NCI-H2081 (cell line): ENCODE data around the gene PKHD1.

Experiments used
- DNase-seq, 2 experiments: peaks; one replicate each; lab custom pipeline; 2025; lab: John Stamatoyannopoulos, UW

Gene PKHD1

DNA sequence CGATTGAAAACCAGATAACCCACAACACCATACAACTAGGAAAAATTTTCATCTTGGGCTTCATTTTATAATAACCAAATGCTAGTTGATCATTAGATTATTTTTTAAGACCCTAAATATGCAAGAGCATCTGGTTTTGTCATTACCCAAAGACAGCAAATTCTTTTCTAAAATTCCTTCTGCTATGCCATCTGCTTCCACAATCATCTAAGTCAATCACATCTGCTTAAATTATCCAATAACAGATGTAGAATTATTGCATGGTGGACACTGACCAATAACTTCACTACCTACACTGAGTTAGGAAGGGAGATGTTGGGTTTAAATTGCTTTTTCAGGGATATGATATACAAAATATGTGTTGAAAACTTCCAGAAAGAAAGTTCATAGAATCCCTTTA is 41.9 kb downstream of the PKHD1 start:
- DNase-seq = no peak

DNA sequence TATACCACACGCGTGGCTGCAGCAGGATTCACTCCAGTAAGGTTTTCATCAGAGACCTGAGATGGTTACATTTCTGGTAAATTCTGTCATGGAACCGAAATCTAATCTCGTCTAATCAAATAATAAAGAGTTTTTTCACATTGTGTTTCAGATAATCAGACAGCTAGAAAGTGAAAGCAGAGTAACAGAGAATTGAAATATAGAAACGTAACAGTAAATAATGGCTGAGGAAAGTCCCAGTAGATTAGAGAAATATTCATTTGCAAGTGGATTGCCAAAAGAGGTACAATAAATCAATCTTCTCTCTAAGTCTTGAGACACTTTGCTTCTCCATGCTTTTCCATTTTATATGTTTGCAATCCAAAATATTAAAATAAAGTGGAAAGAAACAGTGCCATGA is 42.4 kb downstream of the PKHD1 start:
- no peak for DNase-seq

DNA sequence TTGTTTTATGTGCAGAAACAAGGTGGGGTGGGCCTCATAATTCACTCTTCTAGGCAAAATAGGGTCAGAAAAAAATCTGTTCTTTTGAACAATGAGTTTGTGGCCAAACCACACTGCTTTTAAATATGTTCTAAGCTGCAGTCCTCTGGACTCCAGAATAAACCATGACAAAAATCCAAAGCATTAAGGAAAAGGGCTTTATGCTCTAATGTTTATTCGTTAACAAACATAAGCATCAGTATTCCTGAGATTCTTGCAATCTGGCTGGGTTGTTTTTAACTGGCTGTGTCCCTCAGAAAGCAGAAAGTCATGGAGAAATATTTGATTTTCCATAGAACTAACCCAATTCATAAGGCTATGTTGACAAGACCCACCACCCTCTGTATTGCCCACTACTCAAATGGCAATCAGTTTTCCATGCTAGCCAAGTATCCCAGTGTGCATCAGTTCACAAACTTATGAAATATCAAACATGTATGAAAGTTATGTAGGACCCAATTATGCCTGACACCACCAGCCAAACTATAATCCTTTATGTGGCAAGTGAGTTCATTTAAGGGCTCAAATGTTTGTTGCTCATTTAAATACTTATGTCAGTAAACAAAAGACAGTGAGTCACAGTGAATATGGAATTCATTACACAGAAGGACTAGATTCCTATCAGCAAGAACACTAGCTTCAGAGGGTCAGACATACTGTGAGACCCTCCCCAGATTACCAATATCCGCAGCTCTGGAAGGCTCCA is 45.1 kb downstream of the PKHD1 start:
- no peak for DNase-seq

DNA sequence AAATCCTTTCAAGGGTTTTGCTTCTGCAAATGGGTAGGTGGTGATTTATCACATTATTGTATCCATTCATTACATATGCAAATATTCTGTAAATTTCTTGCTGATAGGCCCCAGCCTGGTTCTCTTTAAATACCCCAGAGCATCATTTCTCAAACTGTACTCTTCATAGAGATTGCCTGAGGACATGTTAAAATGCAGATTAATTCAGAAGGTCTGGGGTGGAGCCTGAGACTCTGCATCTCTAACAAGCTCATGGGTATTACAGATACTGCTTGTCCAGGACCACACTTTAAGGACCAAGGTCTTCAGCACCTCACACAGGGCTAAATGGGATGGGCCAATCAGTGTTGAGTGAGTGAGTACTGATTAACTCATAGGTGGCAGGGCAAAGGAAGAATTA is 46.3 kb downstream of the PKHD1 start:
- DNase-seq = no peak

DNA sequence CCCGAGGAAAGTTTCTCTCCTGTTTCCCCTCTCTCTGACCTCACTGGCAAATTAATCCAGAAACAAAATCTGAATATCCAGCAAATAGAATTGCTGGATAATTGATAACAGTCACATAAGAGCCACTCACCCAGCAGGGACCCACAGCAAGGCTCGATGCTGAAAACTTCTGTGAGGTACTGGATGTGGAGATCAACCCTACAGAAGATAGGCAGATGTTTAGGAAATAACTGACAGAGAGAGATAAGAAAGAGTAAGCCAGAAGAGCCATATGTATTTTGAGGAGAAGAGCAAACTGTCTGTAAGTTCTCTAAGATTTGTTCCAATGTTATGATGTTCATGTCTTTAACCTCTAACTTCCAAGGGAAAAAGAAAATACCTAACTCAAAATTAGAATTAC is 59.7 kb downstream of the PKHD1 start:
- no peak for DNase-seq

DNA sequence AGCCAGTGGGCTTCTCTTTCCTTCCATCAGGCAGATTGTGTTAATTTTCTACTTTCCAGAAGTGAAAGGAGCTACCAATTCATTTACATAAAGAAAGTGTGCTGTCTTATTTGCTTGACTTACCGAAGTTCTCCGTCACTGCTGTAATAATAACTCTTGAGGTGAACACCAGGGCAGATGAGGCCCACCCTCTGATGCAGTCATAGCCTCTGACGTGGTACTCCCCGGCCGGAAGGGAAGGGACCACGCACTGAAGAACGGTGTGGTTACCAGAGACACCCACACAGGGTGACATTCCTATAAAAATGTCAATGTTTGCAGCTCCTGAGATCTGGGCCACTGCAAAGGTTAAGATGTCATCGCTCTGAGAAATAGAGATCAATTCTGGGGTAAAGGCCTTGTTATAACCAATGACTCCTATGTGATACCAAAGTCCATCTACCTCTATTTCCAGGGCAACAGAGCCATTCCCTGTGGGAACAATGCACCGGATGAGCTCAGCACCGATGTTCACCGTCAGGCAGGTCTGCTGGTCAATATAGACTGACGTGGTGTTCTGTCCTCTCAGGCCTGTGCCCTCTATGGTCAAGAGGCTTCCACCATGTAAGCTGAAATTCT is 62.9 kb downstream of the PKHD1 start:
- no peak for DNase-seq

DNA sequence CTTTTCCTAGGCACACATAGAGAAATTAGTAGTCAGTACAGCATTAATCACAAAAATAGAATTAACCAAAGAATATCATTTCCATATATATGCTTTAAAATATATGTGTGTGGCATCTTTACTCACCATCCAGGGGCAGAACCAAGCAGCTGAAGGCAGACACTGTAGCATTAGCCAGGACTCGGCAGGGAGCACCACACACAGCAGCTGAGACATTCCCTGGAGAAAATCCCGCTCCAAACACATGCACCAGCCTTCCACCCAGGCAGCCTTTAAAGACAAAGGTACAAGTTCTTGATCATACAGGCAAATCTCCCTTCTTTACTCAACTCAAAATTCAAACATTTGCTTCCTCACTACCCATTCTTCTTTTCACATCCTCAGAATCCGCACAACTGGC is 64.7 kb downstream of the PKHD1 start:
- no peak for DNase-seq

DNA sequence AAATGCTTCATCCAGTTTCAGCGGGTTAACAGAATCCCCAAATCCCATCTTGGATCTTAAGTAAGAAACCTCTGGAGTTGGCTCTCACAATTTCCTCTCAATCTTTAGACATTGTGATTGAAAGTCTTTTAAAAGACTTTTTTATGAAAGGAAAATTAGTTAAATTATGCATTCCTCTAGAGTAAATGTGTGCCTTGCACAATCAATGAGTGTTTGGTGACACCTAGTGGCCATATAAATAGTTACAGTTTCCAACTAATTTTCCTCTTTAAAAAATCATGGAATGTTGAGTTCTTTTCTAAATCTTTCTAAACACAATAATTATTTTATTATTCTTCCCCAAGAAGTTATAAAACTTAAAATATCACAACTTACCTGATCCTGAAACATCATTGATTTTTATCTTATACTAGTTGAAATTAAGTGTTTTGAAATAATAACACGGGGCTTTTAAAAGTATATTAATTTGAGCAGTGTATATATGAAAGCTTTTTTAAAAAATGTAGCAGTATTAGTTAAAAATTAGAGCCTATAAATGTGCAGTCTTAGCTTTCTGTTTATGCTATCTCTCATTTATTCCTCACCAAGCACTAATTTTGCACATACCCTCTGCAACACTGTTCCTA is 66.4 kb downstream of the PKHD1 start:
- peak in 1 of 2 experiments; percentile 7 for DNase-seq

DNA sequence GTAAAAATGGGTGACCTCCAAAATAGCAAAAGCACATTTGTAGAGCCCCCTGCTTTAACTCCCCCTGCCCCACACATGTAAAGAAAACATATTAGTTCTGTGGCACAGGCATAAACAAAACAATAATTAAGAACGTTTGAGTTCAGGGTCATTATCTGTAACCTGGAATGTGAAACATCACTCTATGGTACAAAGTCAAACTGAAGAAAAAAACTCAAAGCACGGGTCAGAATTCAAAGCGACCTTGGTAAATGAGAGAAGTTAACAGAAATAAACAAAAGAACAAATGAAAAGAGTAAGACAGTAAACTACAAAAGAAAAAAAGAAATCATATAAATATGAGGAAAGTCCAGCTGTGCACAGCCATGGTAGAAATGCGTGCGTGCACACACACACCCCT is 67.5 kb downstream of the PKHD1 start:
- no peak for DNase-seq

DNA sequence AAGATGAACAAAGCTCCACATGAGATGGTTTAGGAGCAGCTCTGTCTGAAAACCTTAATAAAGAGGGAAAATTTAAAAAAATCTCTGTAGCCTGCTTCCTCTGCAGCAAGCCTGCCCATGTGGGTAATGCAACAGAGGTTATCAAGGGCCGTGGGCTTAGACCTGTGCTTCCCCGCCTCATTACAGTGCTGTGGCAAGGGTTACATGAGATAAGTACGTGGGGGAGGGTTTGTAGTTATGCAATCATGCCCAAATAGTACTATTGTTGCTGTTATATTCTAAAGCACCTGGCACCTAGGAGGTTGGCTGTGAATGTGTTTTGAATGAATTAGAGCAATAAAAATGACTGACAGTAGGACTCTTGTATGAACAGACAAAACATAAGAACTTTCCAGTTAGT is 68.3 kb downstream of the PKHD1 start:
- DNase-seq = no peak

DNA sequence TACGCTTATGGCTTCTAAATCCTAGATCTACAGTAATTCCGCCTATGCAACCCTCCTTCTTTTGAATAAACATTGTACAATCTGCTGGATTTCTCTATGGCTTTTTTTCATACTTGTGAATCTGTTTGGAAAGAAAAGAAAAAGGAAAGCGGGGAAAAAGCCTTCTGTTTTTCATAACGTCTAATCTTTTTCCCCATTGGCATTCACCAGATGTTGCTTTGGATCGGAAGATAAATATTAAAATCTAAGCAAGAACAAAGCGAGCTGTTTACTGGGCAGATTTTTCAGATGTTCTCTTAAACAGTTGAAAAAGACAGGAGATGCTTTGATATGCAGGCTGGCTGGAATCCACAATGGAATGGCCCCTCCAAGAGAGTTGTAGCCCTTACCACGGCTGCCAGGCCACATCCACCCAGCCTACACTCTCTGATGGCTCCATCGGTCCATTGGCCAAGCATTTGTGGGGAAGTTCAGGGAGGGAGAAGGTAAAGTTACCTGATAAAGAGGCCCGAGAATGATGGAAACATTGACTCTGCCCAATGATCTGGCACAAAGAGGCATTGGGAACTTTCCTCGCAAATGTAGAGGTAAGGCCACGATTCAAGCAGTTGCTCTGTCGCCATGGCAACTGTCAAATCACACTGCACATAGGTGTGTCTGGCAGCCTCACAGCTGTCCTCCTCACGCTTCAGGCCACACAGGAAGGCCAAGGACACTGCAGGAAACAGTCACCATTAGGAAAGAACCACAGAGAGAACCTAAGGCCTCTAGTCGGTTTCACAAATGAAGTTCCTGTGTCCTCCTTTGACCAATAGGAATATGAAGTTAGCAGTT is 70.3 kb downstream of the PKHD1 start:
- peak in 1 of 2 experiments; percentile 21 for DNase-seq

DNA sequence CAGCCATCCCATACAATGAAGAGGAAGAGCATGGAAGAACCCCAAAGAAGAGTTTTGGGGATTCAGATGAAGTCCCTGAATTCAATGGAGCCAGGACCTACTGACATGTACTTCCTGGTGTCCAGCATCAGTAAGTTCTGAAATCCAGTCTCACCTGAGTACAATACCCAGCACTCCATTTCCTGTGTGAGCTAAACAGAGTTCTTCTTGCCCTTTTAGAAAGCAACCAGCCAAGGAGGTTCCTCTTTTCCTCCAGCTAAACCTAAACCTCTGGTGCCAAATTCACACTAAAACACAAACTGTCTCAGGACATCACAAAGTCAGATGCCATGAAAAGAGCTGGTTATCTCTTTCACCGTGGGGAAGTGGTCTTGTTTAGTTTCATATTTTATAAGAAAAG is 71.5 kb downstream of the PKHD1 start:
- DNase-seq = no peak

DNA sequence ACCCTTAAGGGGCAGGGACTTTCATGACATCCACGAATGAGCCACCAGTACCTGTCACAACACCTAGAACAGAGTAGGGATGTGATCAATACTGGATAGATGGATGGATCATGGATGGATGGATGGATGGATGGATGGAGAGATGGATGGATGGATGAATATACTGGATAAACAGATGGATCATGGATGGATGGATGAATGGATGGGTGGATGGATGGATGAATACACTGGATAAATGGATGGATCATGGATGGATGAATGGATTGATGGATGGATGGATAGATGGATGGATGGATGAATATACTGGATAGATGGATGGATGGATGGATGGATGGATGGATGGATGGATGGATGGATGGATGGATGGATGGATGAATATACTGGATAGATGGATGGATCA is 73.0 kb downstream of the PKHD1 start:
- no peak for DNase-seq

DNA sequence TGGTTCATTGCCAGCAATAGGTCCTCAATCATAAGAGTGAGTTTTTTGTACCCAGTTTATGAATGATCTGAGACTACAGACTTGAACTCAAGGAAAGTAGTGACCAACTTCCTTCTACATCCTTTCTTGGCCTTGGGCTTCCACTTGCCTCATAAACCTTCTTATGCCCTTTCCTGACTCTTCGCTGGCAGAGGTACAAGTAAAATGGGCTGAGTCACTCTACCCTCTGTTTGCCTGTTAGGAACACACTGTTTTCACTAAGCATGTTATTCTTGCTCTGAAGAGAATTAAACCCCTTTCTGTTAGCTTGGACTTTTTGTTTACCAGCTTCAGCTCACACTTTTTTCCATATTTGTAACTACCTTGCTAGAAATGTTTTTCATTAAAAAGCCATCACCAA is 74.4 kb downstream of the PKHD1 start:
- DNase-seq = no peak

DNA sequence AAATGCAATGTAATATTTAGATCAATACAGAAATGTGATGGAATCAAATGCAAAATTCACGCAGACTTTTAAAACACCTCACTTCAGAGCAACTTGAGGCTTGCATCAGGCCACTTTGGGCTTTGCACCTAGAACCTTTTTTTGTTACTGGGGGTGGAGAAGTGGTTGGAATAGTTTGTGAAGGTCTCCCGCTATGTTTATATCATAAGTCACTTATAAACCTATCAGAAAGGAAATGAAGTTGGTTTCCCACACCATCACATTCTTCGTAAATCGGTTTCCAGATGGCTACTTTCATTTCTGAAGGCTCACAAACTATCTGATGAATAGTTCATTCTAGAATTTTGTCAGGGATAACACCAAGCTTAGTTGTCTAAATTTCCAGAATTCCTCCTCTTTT is 74.8 kb downstream of the PKHD1 start:
- DNase-seq = no peak

DNA sequence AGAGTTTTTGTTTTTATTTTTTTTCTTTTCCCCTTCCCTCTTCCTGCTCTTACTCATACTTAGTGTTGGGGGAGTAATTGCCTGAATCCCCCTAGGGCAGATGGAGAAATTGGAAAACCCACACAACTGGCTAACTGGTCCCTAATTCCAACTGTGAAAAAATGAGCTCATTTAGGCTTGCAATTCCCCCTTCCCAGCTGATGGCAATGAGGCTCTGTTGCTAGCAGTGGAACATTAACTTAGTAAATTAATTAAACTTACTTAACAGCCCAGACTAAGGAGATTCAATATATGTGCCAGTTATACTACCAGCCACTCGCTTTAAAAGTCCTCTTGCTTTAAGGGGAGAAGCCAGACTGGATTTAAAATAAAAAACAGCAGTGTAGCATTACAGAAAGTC is 76.6 kb downstream of the PKHD1 start:
- DNase-seq = no peak

DNA sequence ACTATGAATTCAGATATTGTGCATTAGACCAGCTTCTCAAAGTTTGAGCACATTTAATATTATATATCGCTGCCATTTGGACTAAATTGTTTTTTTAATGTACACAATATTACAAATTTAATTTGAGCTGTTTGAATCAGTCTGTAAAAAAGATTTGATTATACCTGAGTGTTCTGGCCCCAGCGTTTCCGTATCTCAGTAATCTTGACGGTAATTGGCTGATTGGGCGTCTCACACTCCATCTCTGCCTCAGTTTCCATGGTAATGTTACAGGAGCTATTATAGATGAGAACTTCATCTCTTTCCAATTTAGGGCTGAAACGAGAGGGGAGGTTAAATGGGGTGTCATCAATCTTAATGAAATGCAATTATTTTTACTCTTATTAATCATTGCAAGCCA is 77.3 kb downstream of the PKHD1 start:
- DNase-seq = no peak

DNA sequence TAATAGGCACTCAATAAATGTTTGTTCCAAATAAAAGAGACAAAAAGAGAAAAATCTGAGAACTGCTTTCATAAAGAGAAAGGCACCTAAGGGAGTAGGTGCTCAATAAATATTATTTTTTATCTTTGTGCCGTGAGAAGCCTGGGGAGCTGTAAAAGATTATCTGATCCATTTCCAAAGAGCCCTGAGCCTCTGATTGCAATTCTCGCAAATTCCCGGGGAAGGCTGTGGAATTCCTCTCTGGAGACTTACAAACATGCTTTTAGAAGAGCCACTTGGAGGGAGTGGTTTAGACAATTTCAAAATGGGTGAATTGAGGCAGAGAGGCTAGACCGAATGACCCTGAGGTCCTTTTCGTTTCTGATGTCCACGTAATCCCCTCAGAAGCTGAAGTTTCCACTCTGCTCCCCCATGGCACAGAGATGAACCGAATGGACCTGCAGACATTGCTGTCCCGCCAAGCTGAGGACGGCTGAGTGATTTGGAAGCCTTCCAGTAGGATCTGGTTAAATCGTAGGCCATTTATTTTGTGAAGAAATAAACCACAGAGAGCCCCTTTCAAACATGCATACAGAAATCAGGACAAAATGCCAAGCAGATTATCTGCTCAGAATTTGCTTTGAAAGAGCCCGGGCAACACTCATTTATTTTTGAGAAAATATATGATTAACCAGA is 77.8 kb downstream of the PKHD1 start:
- DNase-seq = no peak

DNA sequence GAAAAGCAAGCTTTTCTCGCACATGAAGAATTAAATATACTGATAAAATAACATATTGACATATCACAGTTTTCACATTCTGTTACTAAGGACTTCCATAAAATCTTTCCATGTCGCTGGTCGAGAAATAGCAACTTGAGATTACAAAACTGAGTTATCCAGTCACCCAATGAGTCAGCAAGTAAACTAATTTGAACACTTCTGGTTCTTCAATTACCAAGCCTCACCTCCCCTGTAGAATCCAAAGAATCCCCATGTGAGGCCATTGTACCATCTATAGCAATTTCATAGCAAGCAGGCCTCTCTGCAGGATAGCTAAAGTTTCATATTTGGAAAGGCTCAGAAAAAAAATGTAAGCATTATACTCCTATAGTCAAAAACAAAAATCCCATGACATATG is 87.3 kb downstream of the PKHD1 start:
- DNase-seq = no peak

DNA sequence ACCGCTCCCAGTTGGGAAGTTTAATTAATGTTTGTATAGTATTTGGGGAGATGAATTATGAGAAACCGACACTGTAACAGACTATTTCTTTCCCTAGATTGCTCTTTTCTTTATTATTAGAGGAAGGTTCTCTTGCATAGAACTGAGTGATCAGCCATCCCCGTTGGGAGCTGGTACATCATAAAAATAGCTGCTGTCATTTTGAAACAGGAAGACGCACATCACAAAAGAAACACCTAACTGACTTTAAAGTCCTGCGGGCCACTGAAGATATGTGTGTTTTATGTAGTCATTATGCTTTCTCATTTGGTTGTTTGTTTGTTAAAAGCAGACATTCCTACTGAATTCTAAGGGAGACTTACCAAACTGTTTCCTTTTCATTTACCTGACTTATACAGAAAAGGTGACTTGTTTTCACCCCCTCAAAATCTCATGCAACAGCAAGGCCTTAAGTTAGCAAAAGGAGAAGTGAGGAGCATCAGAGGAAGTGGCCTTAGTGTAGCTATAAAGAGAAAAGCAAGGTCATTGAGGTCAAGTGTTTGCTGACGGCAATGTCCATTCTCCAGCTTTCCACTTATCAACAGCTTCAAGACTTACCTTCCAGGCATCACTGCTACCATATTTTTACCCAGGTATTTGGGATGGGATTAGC is 91.0 kb downstream of the PKHD1 start:
- DNase-seq = no peak

DNA sequence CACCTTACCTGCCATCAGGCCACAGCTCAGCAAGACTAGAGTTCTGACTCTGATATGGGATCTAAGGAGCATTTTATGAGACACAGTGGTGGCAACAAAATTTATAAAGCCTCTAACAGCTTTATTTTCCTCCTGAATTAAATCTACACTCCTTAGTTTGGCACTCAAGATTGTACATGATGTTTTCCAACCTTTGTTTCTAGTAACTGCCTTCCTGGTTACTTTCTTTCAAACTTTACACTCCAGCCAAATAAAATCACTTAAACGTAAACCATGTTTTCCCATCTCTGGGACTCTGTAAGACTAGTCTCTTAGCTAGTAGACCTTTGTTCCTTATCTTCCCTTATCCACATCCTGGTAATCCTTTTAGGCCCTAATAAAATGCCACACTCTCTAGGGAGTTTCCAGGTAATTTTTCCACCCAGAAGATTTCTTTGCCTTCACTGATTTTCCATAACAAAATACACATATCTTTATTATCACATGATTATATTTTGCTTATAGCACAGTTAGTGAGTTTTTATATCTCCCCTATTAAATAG is 92.1 kb downstream of the PKHD1 start:
- DNase-seq = no peak
